Glomerular endothelial cell (primary cell): ENCODE data around the gene HSPA1A. TPM values are rescaled to one million over a fixed set of nuclear protein-coding genes. Genes with fewer than 3 reads are reported as not detected.
"Not testable (repeated sequence)": the region's sequence is repeated elsewhere in the genome, so short reads cannot be mapped to it uniquely, and the experiment has no call there.

Source experiments
- DNase-seq: peaks from one replicate; pipeline ENCODE4 v3.0.0-alpha.2; 2011; ENCODE audit warnings: low read depth, low spot score; ENCODE audit errors: extremely low read depth
- total RNA-seq: library from RNA; depleted of rRNA; stranded (reverse); fragments of >200 nt; gene quantifications from 2 replicates; pipeline ENCODE4 v1.2.3, GENCODE V29; 2015

HSPA1A gene
- total RNA-seq, 1 donor from 2014 or later = 140 TPM

- DNase-seq = no peak
These were observed 16.2 kb downstream of the HSPA1A start for GRCh38 chr6:31831350-31832215.

GRCh38 chr6:31834367-31835250 is 19.3 kb downstream of the HSPA1A start:
- peak; percentile 64 for DNase-seq

- no peak for DNase-seq
These were observed 20.7 kb downstream of the HSPA1A start for GRCh38 chr6:31836047-31836473.

- DNase-seq = no peak
These were observed 21.4 kb downstream of the HSPA1A start for GRCh38 chr6:31836474-31837368.

GRCh38 chr6:31837369-31838113 is 22.2 kb downstream of the HSPA1A start:
- no peak for DNase-seq

GRCh38 chr6:31838114-31838553 is 22.8 kb downstream of the HSPA1A start:
- DNase-seq = not testable (repeated sequence)

- no peak for DNase-seq
These were observed 23.6 kb downstream of the HSPA1A start for GRCh38 chr6:31838968-31839367.

- DNase-seq = not testable (repeated sequence)
These were observed 24.4 kb downstream of the HSPA1A start for GRCh38 chr6:31839779-31840126.

GRCh38 chr6:31842053-31842452 is 26.7 kb downstream of the HSPA1A start:
- DNase-seq = no peak

- DNase-seq = no peak
These were observed 29.2 kb downstream of the HSPA1A start for GRCh38 chr6:31844507-31844906.

- DNase-seq = no peak
These were observed 32.1 kb downstream of the HSPA1A start for GRCh38 chr6:31847276-31847978.

- DNase-seq = no peak
These were observed 35.6 kb downstream of the HSPA1A start for GRCh38 chr6:31850765-31851484.

GRCh38 chr6:31851485-31851832 is 36.1 kb downstream of the HSPA1A start:
- DNase-seq = no peak

- not testable (repeated sequence) for DNase-seq
These were observed 36.8 kb downstream of the HSPA1A start for GRCh38 chr6:31851980-31852718.

- DNase-seq = not testable (repeated sequence)
These were observed 42.4 kb downstream of the HSPA1A start for GRCh38 chr6:31857774-31858173.

GRCh38 chr6:31858707-31859106 is 43.4 kb downstream of the HSPA1A start:
- DNase-seq = no peak

GRCh38 chr6:31859923-31860322 is 44.6 kb downstream of the HSPA1A start:
- no peak for DNase-seq

- no peak for DNase-seq
These were observed 45.0 kb downstream of the HSPA1A start for GRCh38 chr6:31860349-31860748.
